Kidney capillary endothelial cell (primary cell): Measurements from ENCODE around the gene ATG13.

ENCODE experiments used
- DNase-seq: peaks from one replicate; pipeline ENCODE4 v3.0.0-alpha.2; 2018; ENCODE audit warnings: low spot score

ATG13 gene

GRCh38 chr11:46676436-46677158 is 59.2 kb downstream of the ATG13 start:
- DNase-seq = no peak

GRCh38 chr11:46677169-46677568 is 59.8 kb downstream of the ATG13 start:
- no peak for DNase-seq

DNA sequence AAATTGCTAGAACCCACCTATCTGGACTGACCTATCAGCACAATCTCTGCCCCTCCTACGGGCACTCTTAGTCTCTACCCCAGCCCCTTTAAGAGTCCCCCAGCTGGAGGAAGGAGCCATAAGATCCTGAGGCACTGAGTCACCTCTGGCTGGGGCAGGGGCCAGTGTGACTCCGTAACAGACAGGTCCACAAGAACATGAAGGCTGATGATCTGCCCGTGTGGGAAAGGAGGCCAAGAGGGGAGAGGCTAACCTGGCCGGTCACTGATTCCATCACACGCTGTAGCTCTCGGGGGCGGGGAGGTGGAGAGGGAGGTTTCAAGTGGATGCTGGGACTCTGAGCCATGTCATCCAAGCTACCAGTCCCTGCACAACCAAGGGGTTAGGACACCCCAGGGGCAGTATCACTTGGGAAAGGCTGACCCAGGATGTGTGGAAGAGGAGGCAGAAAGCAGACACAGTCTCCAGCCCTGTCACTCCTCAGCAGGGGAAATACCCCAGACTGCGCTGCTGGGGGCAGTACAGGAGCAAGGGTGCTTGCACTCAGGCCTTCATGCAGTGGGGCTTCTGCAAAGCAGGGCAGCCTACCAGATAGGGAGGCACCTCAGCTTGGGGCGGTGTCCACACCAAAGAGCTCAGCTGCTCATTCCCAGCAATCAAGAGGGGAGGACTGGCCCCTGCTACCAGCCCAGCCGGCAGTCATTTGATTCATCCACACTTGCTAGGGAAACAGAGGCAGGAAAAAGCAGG is 60.8 kb downstream of the ATG13 start:
- no peak for DNase-seq

DNA sequence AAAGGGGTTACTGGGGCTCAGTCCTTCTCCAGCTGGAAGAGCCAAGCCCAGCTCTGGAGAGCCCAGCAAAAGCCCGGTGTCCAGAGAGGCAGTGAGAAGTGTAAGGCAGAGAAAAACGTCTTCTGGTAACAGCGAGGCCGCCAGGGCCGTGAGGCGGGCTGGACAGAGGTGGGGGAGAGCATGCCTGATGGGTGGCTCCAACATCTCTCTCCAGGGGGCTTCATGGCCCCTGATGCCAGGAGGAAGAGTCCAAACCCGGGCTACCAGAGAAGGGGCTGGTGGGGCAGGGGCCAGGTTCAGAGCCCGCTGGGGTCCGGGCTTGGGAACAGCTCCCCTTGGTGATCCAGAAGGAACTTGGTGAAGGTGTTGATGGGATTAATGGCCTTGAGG is 61.4 kb downstream of the ATG13 start:
- DNase-seq = no peak

GRCh38 chr11:46679241-46680163 is 62.1 kb downstream of the ATG13 start:
- no peak for DNase-seq

DNA sequence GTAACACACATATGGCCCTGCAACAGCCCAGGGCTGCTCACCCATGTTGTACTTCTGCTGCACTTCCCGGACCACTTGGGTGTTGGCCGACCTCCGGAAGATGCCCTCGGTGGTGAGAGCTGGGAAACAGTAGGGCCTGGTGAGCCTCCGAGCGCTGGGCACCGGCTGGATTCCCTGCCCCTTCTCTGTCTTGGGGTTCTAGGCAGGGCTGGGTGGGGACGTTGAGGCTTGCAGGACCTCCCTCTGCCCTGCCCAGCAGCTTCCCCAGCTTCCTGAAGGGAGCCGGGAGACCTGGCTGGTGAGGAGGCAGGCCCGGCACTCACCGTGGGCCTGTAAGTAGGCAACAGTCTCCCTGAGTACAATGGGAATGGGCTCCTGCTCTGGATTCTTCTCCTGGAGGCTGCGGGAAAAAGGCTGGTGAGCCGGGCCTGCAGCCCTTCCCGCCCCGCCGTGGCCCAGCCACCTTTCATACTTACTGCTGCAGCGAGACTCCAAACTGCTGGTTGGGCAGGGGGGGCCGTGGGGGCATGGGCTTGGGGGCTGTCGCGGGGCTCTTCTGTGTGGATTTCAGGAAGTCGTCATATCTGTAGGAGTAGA is 62.9 kb downstream of the ATG13 start:
- DNase-seq = no peak

GRCh38 chr11:46680815-46681214 is 63.5 kb downstream of the ATG13 start:
- no peak for DNase-seq

GRCh38 chr11:46681814-46682213 is 64.5 kb downstream of the ATG13 start:
- no peak for DNase-seq

DNA sequence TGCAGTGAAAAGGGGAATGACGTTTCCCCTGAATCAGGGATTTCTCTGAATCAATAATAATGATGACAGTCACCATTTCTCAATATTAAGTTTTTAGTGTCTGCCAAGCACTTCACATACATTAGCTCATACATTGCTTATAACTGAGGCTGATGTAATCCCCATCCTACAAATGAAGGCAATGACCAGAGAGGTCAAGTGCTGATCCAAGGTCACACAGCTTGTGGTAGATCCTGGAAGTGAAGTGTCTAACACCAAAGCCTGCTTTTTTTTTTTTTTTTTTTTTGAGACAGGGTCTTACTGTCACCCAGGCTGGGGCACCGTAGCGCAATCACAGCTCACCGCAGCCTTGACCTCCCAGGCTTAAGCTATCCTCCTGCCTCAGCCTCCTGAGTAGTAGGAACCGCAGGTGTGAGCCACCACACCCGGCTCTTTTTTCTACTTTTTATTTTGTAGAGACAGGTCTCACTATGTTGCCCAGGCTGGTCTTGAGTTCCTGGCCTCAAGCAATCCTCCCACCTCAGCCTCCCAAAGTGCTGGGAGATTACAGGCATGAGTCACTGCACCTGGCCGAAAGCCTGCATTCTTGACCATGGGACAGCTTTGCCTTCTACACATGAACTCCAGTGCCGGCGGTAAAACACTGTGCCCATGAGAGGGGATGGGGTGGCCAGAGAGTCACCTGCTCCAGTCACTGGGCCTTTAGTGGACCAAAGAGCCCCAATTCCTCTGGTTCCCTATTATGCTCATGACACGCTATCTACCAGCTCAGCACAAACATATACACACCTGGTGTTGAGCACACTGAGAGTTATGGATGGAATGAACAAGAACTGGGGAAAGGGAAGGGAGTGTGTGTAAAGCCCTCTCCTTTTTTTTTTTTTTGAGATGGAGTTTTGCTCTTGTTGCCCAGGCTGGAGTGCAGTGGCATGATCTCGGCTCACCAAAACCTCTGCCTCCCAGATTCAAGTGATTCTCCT is 65.7 kb downstream of the ATG13 start:
- DNase-seq = no peak

DNA sequence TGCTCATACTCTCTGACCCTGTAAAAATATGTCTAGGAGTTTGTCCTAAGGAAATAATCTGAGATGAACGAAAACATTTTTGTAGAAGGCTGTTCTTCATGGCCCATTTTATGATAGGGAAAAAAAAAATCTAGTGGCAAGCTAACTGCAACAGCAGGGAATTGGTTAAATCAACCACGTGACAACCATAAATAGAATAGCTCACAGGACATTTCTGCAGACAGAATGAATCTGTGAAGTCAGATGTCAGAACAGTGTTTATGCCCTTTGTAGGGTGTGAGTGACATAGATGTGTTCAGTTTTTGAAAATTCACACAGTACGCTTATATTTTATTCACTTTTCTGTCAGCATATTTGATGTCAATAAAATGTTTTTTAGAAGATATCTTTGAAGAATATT is 67.0 kb downstream of the ATG13 start:
- DNase-seq = no peak

GRCh38 chr11:46686886-46687795 is 69.8 kb downstream of the ATG13 start:
- no peak for DNase-seq

- DNase-seq = no peak
Observed at GRCh38 chr11:46690702-46691101, 73.3 kb downstream of the ATG13 start.

GRCh38 chr11:46692450-46692849 is 75.1 kb downstream of the ATG13 start:
- DNase-seq = no peak

DNA sequence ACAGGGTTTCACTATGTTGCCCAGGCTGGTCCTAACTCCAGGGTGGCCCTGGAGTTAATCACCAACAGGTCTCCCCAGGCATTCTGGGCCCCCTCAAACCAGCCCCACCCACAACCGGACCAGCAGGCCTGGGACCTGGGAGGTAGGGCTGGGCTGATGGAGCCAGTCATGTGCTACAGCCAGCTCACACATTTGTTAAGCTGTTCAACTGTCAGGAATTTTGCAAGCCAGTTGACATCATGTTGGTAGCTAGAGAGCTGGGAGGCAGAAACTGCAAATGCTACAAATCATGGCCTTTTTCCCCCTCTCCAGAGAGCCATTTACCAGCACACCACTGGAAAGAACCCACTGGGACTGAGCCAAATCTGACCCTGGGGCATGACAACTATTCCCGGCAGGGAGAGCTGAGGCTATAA is 76.3 kb downstream of the ATG13 start:
- no peak for DNase-seq

GRCh38 chr11:46694072-46694471 is 76.7 kb downstream of the ATG13 start:
- no peak for DNase-seq

DNA sequence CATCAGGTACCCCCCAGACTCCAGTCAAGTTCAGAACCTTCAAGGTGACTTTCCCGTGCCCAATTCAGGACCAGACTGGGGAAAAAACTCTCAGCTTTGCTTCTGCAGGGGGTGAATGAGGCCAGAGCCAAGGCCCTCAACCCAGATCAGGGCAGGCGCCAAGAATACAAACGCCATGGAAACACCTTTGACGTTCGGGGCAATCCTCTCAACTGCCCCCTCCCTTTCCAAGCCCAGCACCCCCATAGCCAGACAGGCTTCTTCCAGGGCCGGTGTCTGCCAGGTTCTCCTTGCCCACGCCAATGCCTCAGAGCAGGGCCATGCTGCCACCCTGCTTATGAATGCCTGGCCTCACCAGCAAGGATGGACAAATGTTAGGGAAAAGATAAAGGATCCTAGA is 77.3 kb downstream of the ATG13 start:
- DNase-seq = no peak

- DNase-seq = no peak
Observed at GRCh38 chr11:46695345-46696211, 78.2 kb downstream of the ATG13 start.

GRCh38 chr11:46696212-46696558 is 78.8 kb downstream of the ATG13 start:
- no peak for DNase-seq

- DNase-seq = no peak
Observed at GRCh38 chr11:46697303-46697702, 80.0 kb downstream of the ATG13 start.
